ENCODE results near the gene ZNF619.

GRCh38 chr3:40476478-40477470 is at the start of gene ZNF619:
- TF ChIP-seq EZH2 (IDR thresholded peaks at IDR 0.05; ENCODE audit: borderline replicate concordance, insufficient read depth, low read depth, low read length, poor library complexity, severe bottlenecking) (no peak), CTCF (IDR thresholded peaks at IDR 0.05) (no peak)
